Measurements from ENCODE around the gene CATSPER1.

Gene CATSPER1

DNA sequence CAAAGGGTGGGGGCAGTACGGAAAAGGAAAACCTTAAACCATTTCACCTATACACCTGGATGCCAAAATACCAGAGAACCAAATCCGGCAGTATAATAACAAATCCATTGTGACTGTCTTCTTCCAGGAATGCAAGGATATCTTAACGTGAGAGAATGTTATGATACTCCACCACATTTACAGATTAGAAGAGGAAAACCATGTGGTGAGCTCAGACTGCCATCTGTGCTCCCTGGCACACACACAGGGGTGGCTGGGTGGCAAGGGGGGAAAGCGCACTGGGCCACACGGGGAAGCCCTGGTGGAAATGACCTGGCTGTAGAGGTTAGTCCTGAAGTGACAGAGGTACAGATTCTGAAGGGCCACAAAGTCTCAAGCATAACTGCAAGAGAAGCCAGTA is 34.2 kb downstream of the CATSPER1 start:
- TF ChIP-seq PPARA (CRISPR knock-in tag; IDR thresholded peaks at IDR 0.05; ENCODE audit: borderline replicate concordance) (no peak), SNAI2 (CRISPR knock-in tag; IDR thresholded peaks at IDR 0.05) (no peak), ISL1 (CRISPR knock-in tag; IDR thresholded peaks at IDR 0.05) (no peak), GLIS3 (CRISPR knock-in tag; IDR thresholded peaks at IDR 0.05) (no peak), ZC3H10 (CRISPR knock-in tag; IDR thresholded peaks at IDR 0.05) (no peak), RARB (CRISPR knock-in tag; IDR thresholded peaks at IDR 0.05) (no peak), OSR1 (CRISPR knock-in tag; IDR thresholded peaks at IDR 0.05) (no peak), ZNF70 (CRISPR knock-in tag; IDR thresholded peaks at IDR 0.05) (no peak)
- TF ChIP-seq, protein P1, sequence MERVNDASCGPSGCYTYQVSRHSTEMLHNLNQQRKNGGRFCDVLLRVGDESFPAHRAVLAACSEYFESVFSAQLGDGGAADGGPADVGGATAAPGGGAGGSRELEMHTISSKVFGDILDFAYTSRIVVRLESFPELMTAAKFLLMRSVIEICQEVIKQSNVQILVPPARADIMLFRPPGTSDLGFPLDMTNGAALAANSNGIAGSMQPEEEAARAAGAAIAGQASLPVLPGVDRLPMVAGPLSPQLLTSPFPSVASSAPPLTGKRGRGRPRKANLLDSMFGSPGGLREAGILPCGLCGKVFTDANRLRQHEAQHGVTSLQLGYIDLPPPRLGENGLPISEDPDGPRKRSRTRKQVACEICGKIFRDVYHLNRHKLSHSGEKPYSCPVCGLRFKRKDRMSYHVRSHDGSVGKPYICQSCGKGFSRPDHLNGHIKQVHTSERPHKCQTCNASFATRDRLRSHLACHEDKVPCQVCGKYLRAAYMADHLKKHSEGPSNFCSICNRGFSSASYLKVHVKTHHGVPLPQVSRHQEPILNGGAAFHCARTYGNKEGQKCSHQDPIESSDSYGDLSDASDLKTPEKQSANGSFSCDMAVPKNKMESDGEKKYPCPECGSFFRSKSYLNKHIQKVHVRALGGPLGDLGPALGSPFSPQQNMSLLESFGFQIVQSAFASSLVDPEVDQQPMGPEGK (CRISPR knock-in tag; IDR thresholded peaks at IDR 0.05; ENCODE audit: borderline replicate concordance): no peak
- TF ChIP-seq, protein P2, sequence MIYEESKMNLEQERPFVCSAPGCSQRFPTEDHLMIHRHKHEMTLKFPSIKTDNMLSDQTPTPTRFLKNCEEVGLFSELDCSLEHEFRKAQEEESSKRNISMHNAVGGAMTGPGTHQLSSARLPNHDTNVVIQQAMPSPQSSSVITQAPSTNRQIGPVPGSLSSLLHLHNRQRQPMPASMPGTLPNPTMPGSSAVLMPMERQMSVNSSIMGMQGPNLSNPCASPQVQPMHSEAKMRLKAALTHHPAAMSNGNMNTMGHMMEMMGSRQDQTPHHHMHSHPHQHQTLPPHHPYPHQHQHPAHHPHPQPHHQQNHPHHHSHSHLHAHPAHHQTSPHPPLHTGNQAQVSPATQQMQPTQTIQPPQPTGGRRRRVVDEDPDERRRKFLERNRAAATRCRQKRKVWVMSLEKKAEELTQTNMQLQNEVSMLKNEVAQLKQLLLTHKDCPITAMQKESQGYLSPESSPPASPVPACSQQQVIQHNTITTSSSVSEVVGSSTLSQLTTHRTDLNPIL (CRISPR knock-in tag; IDR thresholded peaks at IDR 0.05; ENCODE audit: low read depth): no peak
- TF ChIP-seq, protein P3, sequence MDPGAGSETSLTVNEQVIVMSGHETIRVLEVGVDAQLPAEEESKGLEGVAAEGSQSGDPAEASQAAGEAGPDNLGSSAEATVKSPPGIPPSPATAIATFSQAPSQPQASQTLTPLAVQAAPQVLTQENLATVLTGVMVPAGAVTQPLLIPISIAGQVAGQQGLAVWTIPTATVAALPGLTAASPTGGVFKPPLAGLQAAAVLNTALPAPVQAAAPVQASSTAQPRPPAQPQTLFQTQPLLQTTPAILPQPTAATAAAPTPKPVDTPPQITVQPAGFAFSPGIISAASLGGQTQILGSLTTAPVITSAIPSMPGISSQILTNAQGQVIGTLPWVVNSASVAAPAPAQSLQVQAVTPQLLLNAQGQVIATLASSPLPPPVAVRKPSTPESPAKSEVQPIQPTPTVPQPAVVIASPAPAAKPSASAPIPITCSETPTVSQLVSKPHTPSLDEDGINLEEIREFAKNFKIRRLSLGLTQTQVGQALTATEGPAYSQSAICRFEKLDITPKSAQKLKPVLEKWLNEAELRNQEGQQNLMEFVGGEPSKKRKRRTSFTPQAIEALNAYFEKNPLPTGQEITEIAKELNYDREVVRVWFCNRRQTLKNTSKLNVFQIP (CRISPR knock-in tag; IDR thresholded peaks at IDR 0.05; ENCODE audit: borderline replicate concordance, low read depth): no peak
- ATAC-seq: no peak

DNA sequence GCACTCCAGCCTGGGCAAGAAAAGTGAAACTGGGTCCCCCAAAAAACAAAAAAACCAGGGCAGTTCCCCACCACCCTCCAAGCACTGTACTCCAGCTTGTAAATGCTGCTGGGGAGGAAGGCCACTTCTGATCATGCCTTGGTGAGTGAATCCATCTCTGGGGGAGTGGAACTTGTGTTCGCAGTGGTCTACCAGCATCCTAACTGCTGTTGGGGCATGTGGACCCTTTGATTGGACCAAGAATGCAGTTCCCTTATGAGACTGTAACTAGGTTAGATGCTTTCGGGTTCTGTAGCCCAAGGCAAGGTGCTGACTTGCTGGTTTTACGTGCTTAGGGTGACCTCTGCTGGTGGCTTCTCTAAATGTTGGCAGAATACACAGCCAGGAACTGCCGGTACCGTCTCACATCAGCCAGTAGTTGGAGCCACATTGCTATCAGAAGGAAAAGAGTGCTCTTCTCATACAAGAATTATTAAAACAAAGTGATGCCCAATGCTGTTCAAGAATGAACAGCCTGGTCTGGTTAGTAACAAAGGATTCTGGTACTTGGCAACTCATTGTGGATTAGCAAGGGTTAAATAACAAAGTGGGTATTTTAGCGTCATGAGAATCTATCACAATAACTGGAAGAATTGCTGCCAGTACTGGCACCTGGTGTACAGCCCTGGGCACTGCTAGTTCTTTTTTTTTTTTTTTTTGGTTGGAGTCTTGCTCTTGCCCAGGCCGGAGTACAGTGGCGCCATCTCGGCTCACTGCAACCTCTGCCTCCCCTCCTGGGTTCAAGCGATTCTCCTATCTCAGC is 37.3 kb downstream of the CATSPER1 start:
- peak; percentile 99 for ATAC-seq
- TF ChIP-seq, protein P4, sequence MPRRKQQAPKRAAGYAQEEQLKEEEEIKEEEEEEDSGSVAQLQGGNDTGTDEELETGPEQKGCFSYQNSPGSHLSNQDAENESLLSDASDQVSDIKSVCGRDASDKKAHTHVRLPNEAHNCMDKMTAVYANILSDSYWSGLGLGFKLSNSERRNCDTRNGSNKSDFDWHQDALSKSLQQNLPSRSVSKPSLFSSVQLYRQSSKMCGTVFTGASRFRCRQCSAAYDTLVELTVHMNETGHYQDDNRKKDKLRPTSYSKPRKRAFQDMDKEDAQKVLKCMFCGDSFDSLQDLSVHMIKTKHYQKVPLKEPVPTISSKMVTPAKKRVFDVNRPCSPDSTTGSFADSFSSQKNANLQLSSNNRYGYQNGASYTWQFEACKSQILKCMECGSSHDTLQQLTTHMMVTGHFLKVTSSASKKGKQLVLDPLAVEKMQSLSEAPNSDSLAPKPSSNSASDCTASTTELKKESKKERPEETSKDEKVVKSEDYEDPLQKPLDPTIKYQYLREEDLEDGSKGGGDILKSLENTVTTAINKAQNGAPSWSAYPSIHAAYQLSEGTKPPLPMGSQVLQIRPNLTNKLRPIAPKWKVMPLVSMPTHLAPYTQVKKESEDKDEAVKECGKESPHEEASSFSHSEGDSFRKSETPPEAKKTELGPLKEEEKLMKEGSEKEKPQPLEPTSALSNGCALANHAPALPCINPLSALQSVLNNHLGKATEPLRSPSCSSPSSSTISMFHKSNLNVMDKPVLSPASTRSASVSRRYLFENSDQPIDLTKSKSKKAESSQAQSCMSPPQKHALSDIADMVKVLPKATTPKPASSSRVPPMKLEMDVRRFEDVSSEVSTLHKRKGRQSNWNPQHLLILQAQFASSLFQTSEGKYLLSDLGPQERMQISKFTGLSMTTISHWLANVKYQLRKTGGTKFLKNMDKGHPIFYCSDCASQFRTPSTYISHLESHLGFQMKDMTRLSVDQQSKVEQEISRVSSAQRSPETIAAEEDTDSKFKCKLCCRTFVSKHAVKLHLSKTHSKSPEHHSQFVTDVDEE (CRISPR knock-in tag; IDR thresholded peaks at IDR 0.05): no peak
- TF ChIP-seq, protein P5, sequence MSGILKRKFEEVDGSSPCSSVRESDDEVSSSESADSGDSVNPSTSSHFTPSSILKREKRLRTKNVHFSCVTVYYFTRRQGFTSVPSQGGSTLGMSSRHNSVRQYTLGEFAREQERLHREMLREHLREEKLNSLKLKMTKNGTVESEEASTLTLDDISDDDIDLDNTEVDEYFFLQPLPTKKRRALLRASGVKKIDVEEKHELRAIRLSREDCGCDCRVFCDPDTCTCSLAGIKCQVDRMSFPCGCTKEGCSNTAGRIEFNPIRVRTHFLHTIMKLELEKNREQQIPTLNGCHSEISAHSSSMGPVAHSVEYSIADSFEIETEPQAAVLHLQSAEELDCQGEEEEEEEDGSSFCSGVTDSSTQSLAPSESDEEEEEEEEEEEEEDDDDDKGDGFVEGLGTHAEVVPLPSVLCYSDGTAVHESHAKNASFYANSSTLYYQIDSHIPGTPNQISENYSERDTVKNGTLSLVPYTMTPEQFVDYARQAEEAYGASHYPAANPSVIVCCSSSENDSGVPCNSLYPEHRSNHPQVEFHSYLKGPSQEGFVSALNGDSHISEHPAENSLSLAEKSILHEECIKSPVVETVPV (CRISPR knock-in tag; IDR thresholded peaks at IDR 0.05): no peak
- TF ChIP-seq OSR1 (CRISPR knock-in tag; IDR thresholded peaks at IDR 0.05): no peak
- no peak for TF ChIP-seq ZNF8 (CRISPR knock-in tag; IDR thresholded peaks at IDR 0.05)
- TF ChIP-seq ESRRG (CRISPR knock-in tag; IDR thresholded peaks at IDR 0.05): no peak
- no peak for TF ChIP-seq CSDC2 (CRISPR knock-in tag; IDR thresholded peaks at IDR 0.05)
- TF ChIP-seq, protein P2 (CRISPR knock-in tag; IDR thresholded peaks at IDR 0.05; ENCODE audit: low read depth): no peak
- TF ChIP-seq, protein P3 (CRISPR knock-in tag; IDR thresholded peaks at IDR 0.05; ENCODE audit: borderline replicate concordance, low read depth): no peak
- no peak for TF ChIP-seq TCF4 (CRISPR knock-in tag; IDR thresholded peaks at IDR 0.05; ENCODE audit: borderline replicate concordance)
- no peak for TF ChIP-seq GLIS3 (CRISPR knock-in tag; IDR thresholded peaks at IDR 0.05)
- no peak for TF ChIP-seq SNAI2 (CRISPR knock-in tag; IDR thresholded peaks at IDR 0.05)
- no peak for TF ChIP-seq ZC3H10 (CRISPR knock-in tag; IDR thresholded peaks at IDR 0.05)
- TF ChIP-seq, protein P1 (CRISPR knock-in tag; IDR thresholded peaks at IDR 0.05; ENCODE audit: borderline replicate concordance): no peak
- no peak for TF ChIP-seq ARNTL (CRISPR knock-in tag; IDR thresholded peaks at IDR 0.05; ENCODE audit: borderline replicate concordance, low read depth)
- no peak for TF ChIP-seq ZFP30 (CRISPR knock-in tag; IDR thresholded peaks at IDR 0.05)
- no peak for TF ChIP-seq TOX (CRISPR knock-in tag; IDR thresholded peaks at IDR 0.05; ENCODE audit: borderline replicate concordance)
- TF ChIP-seq RARB (CRISPR knock-in tag; IDR thresholded peaks at IDR 0.05): no peak
- no peak for TF ChIP-seq ISL1 (CRISPR knock-in tag; IDR thresholded peaks at IDR 0.05)
- TF ChIP-seq ZNF565 (CRISPR knock-in tag; conservative IDR thresholded peaks at IDR 0.05; ENCODE audit: low read depth): no peak
- no peak for TF ChIP-seq ZFP3 (CRISPR knock-in tag; IDR thresholded peaks at IDR 0.05)
